ENCODE measurements around the gene SLC25A25. TPM values are rescaled to one million over a fixed set of nuclear protein-coding genes. Genes with fewer than 3 reads are reported as not detected.

The SLC25A25 gene
- polyA plus RNA-seq, 4 donors = 13.6 to 15.0 (median 14.4) TPM

DNA sequence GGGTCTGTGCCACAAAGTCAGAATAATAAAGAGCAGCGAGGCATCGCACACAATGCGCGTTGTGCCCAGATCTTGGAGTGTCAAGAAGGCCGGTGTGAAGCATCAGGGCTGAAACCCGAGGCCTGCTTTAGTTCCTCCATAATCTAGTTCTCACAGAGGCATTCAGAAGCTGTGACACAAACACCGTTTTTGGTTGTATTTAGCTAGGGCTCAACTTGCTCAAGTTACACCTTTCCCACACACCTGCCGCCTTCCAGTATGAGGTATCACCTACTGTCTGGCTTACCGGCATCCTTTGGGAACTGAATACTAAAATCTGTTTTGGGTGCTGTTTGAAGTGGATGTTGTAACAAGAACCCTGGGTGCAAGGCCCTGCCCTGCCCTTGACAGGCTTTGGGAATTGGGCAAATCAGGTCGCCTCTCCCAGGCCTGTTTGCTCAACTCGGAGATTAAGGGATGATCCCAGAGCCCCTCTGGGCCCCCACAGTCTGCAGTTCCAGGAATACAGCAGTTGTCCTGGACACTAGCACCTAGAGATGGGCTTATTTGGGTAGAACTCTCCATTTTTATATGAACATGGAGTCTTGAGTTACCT is 27.0 kb downstream of the SLC25A25 start:
- DNase-seq (ENCODE audit: low read depth in 4 of 4, low spot score in 3 of 4) = no peak

DNA sequence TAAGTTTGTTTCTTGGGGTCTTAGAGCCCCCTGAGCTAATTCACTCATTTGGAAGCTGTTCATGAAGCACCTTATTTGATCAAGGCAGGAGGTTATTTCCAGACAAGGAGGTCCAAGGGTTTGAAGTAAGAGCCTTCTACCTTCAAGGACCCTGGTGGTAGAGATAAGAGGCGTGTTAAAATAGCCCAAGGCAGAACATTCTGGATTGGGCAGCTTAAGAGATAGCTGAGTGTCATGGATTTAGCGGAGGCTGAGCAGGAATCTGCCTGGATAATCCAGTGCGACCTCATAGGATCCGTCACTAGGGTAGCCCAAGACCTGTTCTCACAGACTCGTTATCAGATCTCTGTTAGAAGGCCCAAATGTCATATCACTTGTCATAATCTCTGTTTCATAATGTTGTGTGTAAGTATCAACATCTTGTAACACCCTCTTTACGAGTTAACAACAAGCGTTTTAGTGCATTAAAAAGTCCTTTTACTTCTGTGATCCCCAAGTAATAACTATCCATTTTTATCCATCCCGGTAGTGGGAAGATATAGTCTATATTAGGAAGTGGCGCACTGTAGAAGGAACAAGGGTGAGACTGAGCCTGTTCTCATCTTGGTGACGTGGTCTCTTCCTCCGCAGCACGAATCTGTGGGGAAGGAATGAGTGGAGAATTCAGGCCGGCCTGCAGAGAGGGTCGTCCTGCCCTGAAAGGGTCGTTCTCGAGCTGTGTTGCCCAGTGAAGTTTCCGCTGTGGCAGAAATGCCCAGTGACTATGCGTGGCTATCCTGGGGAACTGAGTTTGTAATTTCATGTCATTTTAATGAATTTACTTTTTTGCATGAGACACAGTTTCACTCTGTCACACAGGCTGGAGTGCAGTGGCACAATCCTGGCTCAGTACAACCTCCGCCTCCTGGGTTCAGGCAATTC is 28.8 kb downstream of the SLC25A25 start:
- DNase-seq (ENCODE audit: low read depth in 4 of 4, low spot score in 3 of 4) = no peak

DNA sequence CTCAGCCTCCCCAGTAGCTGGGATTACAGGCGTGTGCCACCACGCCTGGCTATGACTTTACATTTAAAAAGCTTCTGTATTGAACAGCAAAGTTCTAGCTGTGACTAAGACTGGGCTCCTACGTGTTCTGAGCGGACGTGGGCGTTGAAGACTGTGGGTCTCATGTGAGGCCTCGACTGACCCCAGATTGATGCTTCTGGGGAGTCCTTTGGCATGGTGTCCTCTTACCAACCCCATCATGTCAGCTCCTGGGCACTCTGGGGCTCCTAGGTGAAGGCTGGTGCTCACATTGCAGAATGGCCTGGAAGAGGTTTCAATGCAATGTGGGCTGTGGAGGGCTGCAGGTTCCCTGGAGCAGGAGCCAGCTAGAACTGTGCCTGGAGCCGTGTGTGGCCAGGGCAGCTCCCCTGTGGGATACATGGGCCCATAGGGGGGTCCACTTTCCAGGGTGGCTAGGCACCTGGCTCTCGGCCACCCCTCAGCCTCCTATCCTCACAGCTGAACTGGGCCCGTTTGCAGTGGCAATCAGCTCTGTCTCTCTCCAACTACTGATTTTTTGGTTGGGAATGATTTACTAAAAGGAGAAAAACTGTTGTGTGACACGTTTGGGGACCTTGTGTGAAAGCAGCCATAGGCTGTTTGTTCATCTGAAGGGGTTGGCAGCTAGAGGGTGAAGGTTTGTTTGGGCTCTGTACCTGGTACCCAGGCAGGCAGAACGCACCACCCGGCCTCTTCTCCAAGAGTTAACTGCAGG is 29.7 kb downstream of the SLC25A25 start:
- no peak for DNase-seq (ENCODE audit: low read depth in 4 of 4, low spot score in 3 of 4)

DNA sequence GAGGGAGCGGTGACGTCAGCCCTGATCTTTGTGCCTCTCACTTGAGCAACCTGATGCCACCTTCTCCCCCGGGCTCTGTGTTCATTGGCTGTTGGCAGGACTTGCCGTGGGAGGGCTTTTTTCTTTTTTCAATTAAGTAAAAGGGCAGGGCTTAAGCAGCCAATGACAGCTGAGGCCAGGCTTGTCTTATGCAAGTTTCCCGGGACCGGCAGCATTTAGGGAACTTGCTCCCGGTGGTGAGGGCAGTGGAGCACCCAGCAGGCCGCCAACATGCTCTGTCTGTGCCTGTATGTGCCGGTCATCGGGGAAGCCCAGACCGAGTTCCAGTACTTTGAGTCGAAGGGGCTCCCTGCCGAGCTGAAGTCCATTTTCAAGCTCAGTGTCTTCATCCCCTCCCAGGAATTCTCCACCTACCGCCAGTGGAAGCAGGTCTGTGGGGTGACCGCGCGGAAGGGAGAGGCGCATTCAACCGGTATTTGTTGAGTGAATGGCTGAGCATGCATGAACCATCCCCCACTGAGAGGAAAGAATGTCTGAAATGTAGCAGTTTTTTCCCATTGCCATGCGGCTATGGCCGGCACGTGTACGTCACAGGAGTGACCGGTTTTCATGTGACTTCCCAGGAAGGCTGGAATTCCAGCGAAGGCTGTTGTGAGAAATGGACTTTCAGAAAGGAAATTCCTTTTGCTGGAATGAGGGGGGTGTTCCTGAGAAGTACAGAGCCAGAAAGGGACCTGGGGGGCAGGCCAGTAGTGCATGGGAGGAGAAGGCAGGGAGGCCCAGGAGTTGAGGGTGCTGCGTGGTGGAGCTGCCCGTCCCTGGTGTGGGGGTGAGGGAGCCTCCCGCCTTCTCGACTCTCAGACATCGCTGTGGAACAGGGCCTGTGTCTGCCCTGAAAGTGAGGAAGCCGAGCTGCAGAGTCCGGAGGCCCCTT is 30.5 kb downstream of the SLC25A25 start:
- DNase-seq (ENCODE audit: low read depth in 4 of 4, low spot score in 3 of 4) = peak; percentile 84 to 96 (median 92)

DNA sequence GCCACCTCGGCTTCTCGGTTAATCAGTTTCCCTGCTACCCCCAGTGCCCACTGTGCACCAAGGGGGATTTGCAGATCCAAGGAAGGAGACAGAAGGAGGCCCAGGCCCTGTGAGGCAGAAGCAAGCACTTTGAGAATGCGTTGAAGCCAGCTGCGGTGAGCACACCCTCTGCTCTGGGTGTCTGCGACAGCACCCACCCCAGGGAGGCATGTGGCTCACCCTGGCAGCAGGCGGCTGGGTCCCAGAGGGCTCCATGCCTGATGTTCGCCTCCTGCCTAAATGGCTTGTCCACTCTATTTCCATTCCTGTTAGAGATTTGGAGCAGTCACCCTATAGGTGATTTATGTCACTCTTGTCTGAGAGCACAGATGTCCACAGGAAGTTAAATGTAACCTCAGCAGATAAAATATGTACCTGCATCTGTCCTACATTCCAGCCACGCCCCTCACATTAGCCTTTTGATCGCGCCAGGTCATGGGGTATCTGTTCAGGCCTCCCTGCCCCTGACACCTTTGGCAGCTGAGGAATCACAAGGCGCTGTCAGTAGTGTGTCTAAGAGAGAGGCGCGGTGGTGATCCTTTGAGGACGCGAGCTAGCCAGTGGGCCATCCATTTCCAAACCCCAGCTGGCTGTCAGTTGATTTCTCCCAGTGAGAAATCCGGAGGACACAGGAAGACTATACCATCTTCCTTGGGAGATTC is 31.3 kb downstream of the SLC25A25 start:
- DNase-seq (ENCODE audit: low read depth in 4 of 4, low spot score in 3 of 4) = no peak

DNA sequence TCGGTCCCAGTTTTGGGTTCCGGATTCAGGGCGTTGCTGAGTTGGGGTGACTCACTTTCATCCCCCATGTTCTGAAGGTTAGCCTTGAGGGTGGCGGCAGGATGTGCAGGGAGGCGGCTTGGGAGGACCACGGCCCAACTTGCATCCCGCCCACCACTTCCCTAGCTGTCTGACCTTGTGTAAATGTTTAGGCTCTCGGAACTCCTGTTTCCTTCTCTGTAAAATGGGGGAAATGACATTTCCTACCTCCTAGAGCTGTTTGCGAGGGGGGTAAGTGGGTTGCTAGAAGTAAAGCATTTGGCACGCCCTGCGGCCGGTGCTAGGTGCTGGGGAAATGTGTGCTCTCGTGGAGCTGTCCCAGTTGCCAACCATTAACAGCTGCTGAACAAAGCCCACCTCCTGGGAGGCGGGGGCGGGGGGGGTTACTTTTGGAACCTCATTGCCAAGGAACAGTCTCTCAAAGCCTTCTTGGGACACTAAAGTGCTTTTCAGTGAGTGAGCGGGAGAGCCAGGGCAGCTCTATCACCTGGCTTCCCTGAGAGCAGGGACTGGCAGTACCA is 32.0 kb downstream of the SLC25A25 start:
- DNase-seq (ENCODE audit: low read depth in 4 of 4, low spot score in 3 of 4) = no peak

DNA sequence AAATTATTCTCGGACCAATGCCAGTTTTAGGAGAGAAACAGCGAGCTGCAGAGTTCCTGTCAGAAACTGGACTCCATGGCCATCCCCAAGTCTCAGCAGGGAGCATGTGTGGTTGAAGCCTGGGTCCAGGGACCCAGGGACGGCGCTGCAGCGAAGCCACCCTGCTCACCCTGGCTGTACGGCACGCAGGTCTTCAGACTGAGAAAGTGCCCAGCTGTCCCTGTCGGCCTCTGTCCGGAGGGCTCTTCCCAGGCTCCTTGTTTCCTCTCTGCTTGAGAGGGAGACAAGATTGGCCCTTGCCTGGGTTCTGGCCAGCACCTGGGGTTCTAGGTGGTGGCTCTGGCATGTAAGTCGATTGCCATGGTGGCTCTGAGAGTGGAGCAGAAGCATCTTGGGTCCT is 32.5 kb downstream of the SLC25A25 start:
- no peak for DNase-seq (ENCODE audit: low read depth in 4 of 4, low spot score in 3 of 4)

DNA sequence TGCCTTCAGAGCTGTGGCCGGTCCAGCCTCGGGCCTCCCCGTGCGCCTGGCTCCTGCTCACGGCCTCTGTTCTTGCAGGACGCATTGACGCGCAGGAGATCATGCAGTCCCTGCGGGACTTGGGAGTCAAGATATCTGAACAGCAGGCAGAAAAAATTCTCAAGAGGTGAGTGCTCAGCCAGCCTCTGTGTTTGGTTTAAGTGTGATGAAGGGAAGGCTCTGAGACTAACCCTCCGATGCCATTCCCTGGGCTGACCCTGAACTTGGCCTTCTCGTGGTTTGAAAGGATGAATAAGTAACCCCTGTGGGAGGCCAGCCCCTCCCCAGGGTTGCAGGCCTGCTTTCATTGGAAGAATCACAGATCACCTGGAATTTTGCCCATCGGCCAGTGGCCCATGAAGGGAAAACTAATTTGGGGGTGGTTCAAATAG is 33.2 kb downstream of the SLC25A25 start:
- DNase-seq (ENCODE audit: low read depth in 4 of 4, low spot score in 3 of 4) = no peak

DNA sequence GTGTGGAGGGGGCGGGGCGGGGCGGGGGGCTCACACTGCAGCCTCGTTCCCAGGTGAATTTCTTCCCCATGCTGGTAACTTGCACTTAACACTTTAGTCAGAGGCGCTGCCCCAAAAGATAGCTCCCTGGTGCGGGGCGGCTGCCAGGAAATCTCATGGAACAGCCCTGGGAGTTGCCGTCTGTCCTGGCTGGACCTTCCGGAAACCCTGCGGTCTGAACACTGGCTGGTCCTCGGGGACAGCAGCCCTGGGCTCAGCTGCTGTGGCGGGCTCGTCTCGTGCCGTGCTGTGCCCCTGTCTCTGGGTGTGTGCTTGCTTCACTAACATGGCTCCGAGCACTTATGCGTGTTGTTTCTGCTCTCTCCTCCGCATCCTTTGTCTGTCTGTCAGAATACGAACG is 33.7 kb downstream of the SLC25A25 start:
- DNase-seq (ENCODE audit: low read depth in 4 of 4, low spot score in 3 of 4) = no peak

DNA sequence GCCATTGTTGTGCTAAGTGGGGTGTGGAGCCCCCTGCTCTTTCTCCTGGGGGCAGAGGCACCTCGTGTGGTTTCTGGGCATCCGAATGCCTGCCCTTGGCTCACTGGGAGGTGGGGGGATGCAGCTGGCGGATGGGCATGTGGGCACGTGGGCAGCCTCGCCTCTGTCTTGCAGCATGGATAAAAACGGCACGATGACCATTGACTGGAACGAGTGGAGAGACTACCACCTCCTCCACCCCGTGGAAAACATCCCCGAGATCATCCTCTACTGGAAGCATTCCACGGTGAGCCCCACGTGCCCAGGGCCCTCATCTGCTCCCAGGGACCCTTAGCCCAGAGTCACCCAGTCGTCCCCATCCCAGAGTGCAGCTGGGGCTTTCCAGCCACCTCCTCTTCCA is 34.2 kb downstream of the SLC25A25 start:
- no peak for DNase-seq (ENCODE audit: low read depth in 4 of 4, low spot score in 3 of 4)

DNA sequence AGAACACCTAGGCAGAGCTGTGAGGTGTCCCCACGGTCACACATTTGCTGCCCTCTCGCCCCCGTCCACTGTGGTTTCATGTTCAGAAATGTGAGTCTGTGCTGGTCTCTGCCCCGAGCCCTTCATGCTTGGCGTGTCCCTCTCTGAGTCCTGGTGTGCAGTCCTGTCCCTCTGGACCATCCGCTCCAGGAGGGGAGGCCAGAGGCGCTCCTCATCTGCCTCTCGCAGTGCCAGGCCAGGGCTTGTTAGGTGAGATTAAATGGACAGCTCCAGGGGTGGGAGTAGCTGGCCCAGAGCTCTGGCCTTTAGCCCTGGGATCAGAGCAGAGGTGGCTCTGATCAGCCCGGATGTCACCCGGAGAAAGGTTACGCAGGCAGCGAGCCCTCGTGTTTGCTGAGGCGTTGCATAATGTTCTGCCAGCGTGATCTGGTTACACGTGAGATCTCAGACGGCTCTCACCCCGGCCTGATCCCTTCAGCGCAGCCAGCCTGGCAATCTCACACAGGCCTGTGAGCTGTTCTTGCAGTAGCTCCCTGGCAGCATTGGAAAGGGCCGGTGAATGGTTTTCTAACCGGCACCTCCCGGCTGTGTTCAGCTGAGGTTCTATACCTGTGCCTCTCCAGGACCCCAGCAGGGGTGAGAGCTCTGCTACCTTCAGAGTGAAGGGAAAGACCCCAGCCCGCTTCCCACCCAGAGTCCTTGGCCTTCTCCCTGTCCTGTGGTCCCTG is 35.0 kb downstream of the SLC25A25 start:
- DNase-seq (ENCODE audit: low read depth in 4 of 4, low spot score in 3 of 4) = no peak

DNA sequence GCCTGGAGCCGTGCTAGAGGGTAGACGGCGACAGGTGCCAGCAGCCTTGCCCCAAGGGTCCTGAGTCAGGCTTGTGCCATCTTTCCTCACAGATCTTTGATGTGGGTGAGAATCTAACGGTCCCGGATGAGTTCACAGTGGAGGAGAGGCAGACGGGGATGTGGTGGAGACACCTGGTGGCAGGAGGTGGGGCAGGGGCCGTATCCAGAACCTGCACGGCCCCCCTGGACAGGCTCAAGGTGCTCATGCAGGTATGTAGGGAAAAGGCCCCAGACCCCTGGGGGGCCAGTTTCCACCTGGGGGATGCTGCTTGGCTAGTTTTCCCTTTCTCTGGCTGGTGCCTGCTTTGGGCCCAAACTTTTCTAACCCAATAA is 35.5 kb downstream of the SLC25A25 start:
- no peak for DNase-seq (ENCODE audit: low read depth in 4 of 4, low spot score in 3 of 4)

DNA sequence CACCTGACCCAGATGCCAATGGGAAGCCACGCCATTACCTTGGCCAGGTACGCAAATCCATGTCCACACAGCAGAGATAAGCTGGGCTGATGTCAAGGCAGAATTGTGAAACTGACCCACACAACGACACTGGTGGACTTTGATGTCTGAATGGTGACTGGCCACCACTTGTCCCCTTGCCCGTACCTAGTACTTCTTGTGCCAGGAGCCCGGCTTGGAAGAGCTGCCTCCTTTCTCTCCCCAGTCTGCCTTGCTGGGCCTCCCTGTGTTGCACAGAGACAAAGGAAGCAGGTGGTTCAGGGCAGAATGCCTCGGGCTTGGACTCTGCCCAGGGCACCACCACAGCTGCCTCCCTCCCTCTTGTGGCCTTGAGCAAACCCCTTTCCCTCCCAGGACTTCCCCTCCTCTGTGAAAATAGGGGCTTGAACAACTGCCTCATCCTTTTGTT is 36.2 kb downstream of the SLC25A25 start:
- no peak for DNase-seq (ENCODE audit: low read depth in 4 of 4, low spot score in 3 of 4)

DNA sequence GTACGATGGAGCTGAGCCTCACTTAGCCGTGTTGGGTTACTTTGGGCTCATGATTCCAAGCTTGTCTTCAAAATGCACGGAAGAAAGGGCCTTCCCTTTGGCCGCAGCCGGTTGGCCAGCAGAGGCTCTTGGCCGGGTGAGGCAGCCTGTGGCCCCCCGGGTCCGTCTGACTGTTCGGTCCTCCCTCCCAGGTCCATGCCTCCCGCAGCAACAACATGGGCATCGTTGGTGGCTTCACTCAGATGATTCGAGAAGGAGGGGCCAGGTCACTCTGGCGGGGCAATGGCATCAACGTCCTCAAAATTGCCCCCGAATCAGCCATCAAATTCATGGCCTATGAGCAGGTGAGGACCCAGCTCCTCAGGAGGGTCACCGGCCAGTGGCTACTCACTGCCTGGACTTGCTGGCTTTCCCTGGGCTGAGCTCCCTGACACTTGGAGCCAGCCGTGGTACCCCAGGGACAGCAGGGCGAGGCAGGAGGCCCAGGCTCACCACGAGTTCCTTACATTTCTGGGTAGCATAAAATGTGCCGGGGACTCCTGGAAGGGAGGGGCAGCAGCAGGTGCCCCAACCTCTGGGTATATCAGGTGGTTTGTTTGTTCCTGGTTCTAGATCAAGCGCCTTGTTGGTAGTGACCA is 37.6 kb downstream of the SLC25A25 start:
- DNase-seq (ENCODE audit: low read depth in 4 of 4, low spot score in 3 of 4) = no peak

DNA sequence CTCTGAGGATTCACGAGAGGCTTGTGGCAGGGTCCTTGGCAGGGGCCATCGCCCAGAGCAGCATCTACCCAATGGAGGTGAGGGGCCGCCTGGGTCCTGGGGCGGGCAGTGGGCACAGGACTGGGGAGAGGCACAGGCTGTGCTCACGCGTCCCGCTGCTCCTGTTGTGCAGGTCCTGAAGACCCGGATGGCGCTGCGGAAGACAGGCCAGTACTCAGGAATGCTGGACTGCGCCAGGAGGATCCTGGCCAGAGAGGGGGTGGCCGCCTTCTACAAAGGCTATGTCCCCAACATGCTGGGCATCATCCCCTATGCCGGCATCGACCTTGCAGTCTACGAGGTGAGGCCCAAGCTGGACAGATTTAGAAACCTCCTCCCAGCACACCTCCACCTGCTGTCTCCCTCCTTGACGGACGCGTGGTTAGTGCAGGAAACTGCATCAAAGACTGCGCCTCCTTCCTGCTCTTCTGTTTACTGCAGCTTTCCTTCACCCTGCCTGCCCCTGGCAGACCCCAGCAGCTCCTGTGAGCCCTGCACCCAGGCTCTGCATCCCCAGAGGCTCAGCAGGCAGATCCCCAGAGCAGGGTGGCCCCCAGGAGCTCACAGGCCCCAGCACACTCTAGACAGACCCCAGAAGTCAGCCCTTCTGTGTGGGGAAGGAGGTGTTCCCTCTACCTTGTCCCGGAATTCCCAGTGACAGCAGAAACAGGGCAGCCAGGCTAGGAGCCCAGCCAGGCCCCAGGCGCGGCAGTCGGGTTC is 38.3 kb downstream of the SLC25A25 start:
- no peak for DNase-seq (ENCODE audit: low read depth in 4 of 4, low spot score in 3 of 4)

DNA sequence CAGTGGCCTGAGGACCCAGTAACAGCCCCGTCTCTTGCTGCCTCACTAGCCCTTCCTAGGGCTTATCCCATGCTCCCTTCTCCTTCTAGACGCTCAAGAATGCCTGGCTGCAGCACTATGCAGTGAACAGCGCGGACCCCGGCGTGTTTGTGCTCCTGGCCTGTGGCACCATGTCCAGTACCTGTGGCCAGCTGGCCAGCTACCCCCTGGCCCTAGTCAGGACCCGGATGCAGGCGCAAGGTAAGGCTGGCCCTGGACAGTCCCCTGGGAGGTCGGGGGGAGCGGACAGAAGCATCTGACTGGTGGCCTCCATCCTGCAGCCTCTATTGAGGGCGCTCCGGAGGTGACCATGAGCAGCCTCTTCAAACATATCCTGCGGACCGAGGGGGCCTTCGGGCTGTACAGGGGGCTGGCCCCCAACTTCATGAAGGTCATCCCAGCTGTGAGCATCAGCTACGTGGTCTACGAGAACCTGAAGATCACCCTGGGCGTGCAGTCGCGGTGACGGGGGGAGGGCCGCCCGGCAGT is 39.0 kb downstream of the SLC25A25 start:
- DNase-seq (ENCODE audit: low read depth in 4 of 4, low spot score in 3 of 4) = no peak
